Mesothelial cell of epicardium (in vitro differentiated cells): ENCODE measurements around the gene HEMGN. TPM values are rescaled to one million over a fixed set of nuclear protein-coding genes. Genes with fewer than 3 reads are reported as not detected.

Experiments used
- DNase-seq, 2 experiments: peaks; one replicate each; pipeline ENCODE4 v3.0.0; 2021; ENCODE audit warnings: low spot score in 2 of 2; ENCODE audit not compliant: unreplicated experiment in 2 of 2
- H3K27ac Mint-ChIP-seq: 2 replicates; pipeline ENCODE4 v1.8.0; 2021; ENCODE audit warnings: mixed read lengths
- H3K27me3 Mint-ChIP-seq: 2 replicates; pipeline ENCODE4 v1.8.0; 2021; ENCODE audit warnings: low read depth, mixed read lengths
- H3K36me3 Mint-ChIP-seq: 2 replicates; pipeline ENCODE4 v1.8.0; 2021; ENCODE audit warnings: mixed read lengths
- H3K4me1 Mint-ChIP-seq: 2 replicates; pipeline ENCODE4 v1.8.0; 2021; ENCODE audit warnings: mixed read lengths
- H3K4me3 Mint-ChIP-seq: 2 replicates; pipeline ENCODE4 v1.8.0; 2021; ENCODE audit warnings: mild to moderate bottlenecking, moderate library complexity, mixed read lengths
- H3K9me3 Mint-ChIP-seq: 2 replicates; pipeline ENCODE4 v1.8.0; 2021; ENCODE audit warnings: mixed read lengths
- total RNA-seq: library from RNA; stranded (reverse); gene quantifications from 3 replicates; pipeline ENCODE4 v1.2.1, GENCODE V29; 2021
- TF ChIP-seq, protein P1 (sequence below): fragments of 200-600 bp; sonication (generic); IDR thresholded peaks from one replicate; pipeline ENCODE4 v1.5.0; 2021; ENCODE audit warnings: antibody characterized with exemption; ENCODE audit not compliant: unreplicated experiment

The HEMGN gene
- total RNA-seq, 1 donor from 2014 or later, result not detected

DNA sequence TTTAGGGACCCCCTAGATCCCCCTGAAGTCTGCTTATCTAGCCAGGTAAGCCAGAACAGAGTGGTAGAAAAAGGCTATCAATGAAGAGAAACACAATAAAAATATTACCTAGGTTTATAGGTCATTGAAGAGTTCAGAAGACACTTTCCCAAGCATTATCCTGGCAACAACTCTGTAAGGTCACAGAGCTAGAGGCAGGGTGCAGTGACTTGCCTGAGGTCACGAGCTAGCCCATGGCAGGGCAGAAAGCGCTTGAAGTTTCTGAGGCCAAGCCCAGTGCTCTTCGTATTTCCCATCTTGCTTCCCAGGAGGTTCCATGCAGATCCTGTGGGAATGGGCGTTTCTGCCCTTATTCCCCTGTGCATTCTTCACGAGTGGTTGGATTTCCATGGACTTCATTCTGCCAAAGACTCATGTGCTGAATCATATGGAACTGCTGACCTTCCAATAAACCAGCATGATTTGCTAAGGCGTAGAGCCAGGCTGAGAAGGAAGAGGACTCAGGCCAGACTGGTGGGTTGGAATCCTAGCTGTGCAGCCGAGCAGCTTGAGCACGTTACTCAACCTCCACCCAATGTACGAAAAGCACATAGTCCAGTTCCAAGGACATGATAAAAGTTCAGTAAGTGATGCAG lies 37.8 kb downstream of the HEMGN start:
- TF ChIP-seq, protein P1, sequence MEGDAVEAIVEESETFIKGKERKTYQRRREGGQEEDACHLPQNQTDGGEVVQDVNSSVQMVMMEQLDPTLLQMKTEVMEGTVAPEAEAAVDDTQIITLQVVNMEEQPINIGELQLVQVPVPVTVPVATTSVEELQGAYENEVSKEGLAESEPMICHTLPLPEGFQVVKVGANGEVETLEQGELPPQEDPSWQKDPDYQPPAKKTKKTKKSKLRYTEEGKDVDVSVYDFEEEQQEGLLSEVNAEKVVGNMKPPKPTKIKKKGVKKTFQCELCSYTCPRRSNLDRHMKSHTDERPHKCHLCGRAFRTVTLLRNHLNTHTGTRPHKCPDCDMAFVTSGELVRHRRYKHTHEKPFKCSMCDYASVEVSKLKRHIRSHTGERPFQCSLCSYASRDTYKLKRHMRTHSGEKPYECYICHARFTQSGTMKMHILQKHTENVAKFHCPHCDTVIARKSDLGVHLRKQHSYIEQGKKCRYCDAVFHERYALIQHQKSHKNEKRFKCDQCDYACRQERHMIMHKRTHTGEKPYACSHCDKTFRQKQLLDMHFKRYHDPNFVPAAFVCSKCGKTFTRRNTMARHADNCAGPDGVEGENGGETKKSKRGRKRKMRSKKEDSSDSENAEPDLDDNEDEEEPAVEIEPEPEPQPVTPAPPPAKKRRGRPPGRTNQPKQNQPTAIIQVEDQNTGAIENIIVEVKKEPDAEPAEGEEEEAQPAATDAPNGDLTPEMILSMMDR, result no peak
- Mint-ChIP-seq H3K27me3 (no peaks in the 10 kb centered on the region), H3K4me1 (no peaks in the 10 kb centered on the region), H3K27ac (no peak overlapping the region), H3K36me3 (peaks cover 5% of the 10 kb centered on the region), H3K9me3 (no peaks in the 10 kb centered on the region), H3K4me3 (no peak overlapping the region)
- no peak for DNase-seq

DNA sequence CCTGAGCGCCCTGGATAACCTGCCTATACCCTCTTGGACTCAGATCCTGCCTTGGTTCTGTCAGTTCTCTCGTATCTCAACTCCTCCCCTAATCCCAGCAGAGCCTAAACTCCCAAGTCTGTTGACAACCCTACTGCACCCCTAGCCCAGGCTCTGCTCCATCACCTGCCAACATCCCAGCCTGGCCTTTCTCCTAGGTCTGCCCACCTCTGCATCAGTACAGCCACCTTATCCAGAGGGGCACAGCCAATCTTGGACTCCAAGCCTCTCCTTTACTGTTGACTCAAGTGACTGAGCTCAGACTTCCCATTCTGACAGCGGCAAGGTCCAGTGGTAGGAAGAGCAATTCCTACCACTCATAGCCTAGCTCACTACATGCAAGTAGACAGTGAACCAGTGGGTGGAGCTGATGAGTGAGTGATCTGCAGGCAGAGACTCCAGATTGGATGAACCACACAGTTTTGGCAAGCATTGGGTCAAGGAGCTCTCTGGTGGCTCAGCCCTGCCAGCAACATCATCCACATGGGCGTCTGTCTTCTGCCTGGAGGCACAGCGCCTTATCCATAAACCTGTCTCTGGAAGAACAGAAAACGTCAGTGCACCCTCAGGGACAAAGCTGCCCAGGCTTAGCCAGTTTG lies 42.2 kb downstream of the HEMGN start:
- H3K27me3 Mint-ChIP-seq, result peaks cover 10% of the 10 kb centered on the region
- H3K36me3 Mint-ChIP-seq, result peaks cover 3% of the 10 kb centered on the region
- H3K4me3 Mint-ChIP-seq, result no peak overlapping the region
- no peak overlapping the region for H3K27ac Mint-ChIP-seq
- no peak for DNase-seq
- TF ChIP-seq, protein P1, result no peak
- H3K9me3 Mint-ChIP-seq, result peaks cover 13% of the 10 kb centered on the region
- H3K4me1 Mint-ChIP-seq, result no peaks in the 10 kb centered on the region

DNA sequence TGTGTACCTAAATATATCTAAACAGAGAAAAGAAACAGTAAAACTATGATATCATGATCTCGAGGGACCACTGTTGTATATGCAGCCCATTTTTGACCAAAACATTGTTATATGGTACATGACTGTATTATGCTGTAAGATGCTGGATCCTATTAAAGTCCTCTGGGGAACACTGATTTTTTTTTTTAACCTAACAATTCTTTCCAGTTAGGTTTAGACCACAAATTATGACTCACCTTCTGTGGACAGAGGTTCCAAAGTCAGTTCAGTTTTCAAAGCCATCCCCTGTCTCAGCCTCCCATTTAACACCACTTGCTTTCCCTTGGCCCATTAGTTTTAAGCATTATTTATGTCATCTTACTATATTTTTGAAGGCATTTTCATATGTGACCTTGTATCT lies 42.8 kb downstream of the HEMGN start:
- DNase-seq, result no peak
- TF ChIP-seq, protein P1, result no peak
- Mint-ChIP-seq H3K27ac (no peak overlapping the region), H3K27me3 (peaks cover 13% of the 10 kb centered on the region), H3K36me3 (peaks cover 3% of the 10 kb centered on the region), H3K9me3 (peaks cover 13% of the 10 kb centered on the region), H3K4me3 (no peak overlapping the region), H3K4me1 (no peaks in the 10 kb centered on the region)

DNA sequence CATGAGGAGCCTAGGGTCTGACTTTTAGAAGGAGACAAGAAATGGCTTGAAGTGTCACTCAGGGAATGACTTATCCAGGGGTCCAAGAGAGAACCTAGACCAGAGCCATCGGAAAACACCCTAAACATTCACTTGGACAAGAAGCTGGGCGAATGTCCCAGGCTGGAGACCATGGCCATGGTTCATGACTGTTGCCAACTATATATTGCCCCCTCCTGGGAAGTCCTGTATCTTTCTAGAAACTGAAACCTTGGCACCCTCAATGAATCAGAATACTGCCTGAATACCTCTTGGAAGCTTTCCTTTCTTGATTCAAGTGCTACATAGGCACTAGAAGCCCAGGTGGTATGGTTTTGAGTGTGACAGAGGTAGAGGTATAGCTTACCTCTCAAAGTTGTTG lies 45.6 kb downstream of the HEMGN start:
- no peak overlapping the region for H3K27ac Mint-ChIP-seq
- H3K4me1 Mint-ChIP-seq, result no peaks in the 10 kb centered on the region
- DNase-seq, result no peak
- H3K27me3 Mint-ChIP-seq, result peaks cover 41% of the 10 kb centered on the region
- H3K36me3 Mint-ChIP-seq, result peaks cover 3% of the 10 kb centered on the region
- TF ChIP-seq, protein P1, result no peak
- H3K4me3 Mint-ChIP-seq, result no peak overlapping the region
- peaks cover 13% of the 10 kb centered on the region for H3K9me3 Mint-ChIP-seq

DNA sequence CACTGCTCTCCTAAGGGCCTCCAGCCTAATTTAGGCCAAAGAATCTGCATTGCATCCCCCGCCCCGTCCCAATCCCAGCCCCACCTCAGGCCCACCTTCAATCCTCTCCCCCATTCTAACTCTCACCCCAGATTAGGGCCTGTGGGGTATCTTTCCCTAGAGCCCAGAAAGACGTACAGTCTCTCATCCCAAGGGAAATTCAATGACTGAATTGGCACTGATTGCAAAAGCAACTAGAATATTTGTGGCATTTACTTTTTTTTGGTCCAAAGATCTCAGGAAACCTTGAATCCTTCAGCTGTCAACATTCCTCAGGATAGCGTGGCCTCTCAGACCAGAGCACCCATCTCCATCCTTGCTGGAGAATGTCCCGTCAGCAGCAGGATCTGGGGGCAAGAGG lies 46.2 kb downstream of the HEMGN start:
- Mint-ChIP-seq H3K4me1 (no peaks in the 10 kb centered on the region), H3K36me3 (peaks cover 3% of the 10 kb centered on the region), H3K27me3 (peaks cover 46% of the 10 kb centered on the region), H3K9me3 (peaks cover 13% of the 10 kb centered on the region), H3K4me3 (no peak overlapping the region), H3K27ac (no peak overlapping the region)
- no peak for DNase-seq
- TF ChIP-seq, protein P1, result no peak
